A673 (cell line): ENCODE results near the gene TCF12. TPM values are rescaled to one million over a fixed set of nuclear protein-coding genes. Genes with fewer than 3 reads are reported as not detected.

Experiments
- BruUV-seq: library from RNA; stranded (reverse); fragments of 400-500 nt; replicated peaks from 2 replicates; lab custom pipeline; 2021; lab: Mats Ljungman, UMichigan
- CTCF ChIA-PET: fragments of 300-600 bp; sonication (Branson Sonifier 250); formaldehyde crosslinking; loops from one replicate; lab custom pipeline; 2022; ENCODE audit warnings: antibody characterized with exemption; lab: Charles Lee
- POLR2A ChIA-PET: fragments of 300-600 bp; sonication (Branson Sonifier 250); formaldehyde crosslinking; loops from one replicate; lab custom pipeline; 2022; ENCODE audit warnings: antibody characterized with exemption; ENCODE audit not compliant: low non-redundant PET; lab: Charles Lee
- DNase-seq: peaks from one replicate; pipeline ENCODE4 v3.0.0-alpha.2; 2015; ENCODE audit warnings: low spot score
- H3K27ac ChIP-seq: fragments of 200-600 bp; sonication (generic); 2 replicates; pipeline ENCODE4 v1.5.1; 2016; ENCODE audit warnings: mixed run types, low read depth, mild to moderate bottlenecking, mixed read lengths, antibody characterized with exemption, low read length; ENCODE audit not compliant: poor library complexity, severe bottlenecking
- H3K27me3 ChIP-seq: fragments of 200-600 bp; sonication (generic); replicated peaks from 2 replicates; pipeline ENCODE4 v1.6.1; 2017; ENCODE audit warnings: mixed run types, low read depth, mild to moderate bottlenecking, mixed read lengths, antibody characterized with exemption, low read length; ENCODE audit not compliant: insufficient read depth, poor library complexity
- H3K36me3 ChIP-seq: fragments of 200-600 bp; sonication (generic); 2 replicates; pipeline ENCODE4 v1.6.1; 2016; ENCODE audit warnings: mixed run types, mild to moderate bottlenecking, mixed read lengths, antibody characterized with exemption, low read length; ENCODE audit not compliant: insufficient read depth, poor library complexity, severe bottlenecking
- H3K4me1 ChIP-seq: fragments of 200-600 bp; sonication (generic); 2 replicates; pipeline ENCODE4 v1.6.1; 2017; ENCODE audit warnings: mixed run types, mild to moderate bottlenecking, mixed read lengths, antibody characterized with exemption, low read length; ENCODE audit not compliant: insufficient read depth, poor library complexity, severe bottlenecking
- H3K4me3 ChIP-seq: fragments of 200-600 bp; sonication (generic); 2 replicates; pipeline ENCODE4 v1.5.1; 2016; ENCODE audit warnings: low read depth, mixed run types, mild to moderate bottlenecking, mixed read lengths, low read length; ENCODE audit not compliant: poor library complexity, severe bottlenecking
- H3K9me3 ChIP-seq: fragments of 200-600 bp; sonication (generic); 2 replicates; pipeline ENCODE4 v1.6.1; 2016; ENCODE audit warnings: mixed run types, low read depth, mild to moderate bottlenecking, mixed read lengths, antibody characterized with exemption, low read length; ENCODE audit not compliant: poor library complexity, severe bottlenecking
- EZH2 ChIP-seq: fragments of 200-600 bp; sonication (generic); IDR thresholded peaks from 2 replicates; pipeline ENCODE4 v1.6.1; 2017; ENCODE audit warnings: borderline replicate concordance, low read depth, mild to moderate bottlenecking, mixed read lengths, antibody characterized with exemption, low read length; ENCODE audit not compliant: poor library complexity, severe bottlenecking
- intact Hi-C: fragments of 100-400 bp; cut with micrococcal nuclease; formaldehyde crosslinking; loops from one replicate; pipeline ENCODE4 v1.10.0; 2022; ENCODE audit not compliant: unreplicated experiment
- total RNA-seq: library from RNA; stranded (reverse); gene quantifications from 2 replicates; pipeline ENCODE4 v1.2.3, GENCODE V29; 2021
- TF ChIP-seq, protein P1 (sequence below): fragments of 300-800, 200-600 bp; sonication (generic); conservative IDR thresholded peaks from 2 replicates; pipeline ENCODE4 v1.5.1; 2017; ENCODE audit warnings: low read depth, mild to moderate bottlenecking, antibody characterized with exemption, low read length, moderate library complexity, mixed read lengths

The TCF12 gene
- total RNA-seq, 1 experiment from 2014 or later, result 351 TPM

GRCh38 chr15:56871867-56872266, 46.6 kb upstream of the TCF12 start:
- TF ChIP-seq EZH2, result no peak
- TF ChIP-seq, protein P1, sequence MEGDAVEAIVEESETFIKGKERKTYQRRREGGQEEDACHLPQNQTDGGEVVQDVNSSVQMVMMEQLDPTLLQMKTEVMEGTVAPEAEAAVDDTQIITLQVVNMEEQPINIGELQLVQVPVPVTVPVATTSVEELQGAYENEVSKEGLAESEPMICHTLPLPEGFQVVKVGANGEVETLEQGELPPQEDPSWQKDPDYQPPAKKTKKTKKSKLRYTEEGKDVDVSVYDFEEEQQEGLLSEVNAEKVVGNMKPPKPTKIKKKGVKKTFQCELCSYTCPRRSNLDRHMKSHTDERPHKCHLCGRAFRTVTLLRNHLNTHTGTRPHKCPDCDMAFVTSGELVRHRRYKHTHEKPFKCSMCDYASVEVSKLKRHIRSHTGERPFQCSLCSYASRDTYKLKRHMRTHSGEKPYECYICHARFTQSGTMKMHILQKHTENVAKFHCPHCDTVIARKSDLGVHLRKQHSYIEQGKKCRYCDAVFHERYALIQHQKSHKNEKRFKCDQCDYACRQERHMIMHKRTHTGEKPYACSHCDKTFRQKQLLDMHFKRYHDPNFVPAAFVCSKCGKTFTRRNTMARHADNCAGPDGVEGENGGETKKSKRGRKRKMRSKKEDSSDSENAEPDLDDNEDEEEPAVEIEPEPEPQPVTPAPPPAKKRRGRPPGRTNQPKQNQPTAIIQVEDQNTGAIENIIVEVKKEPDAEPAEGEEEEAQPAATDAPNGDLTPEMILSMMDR, result no peak
- BruUV-seq, result no TSS peak
- DNase-seq, result no peak
- POLR2A ChIA-PET, result no interaction called here
- Histone ChIP-seq H3K36me3 (no peaks in the 10 kb centered on the region), H3K4me3 (no peak overlapping the region), H3K9me3 (no peaks in the 10 kb centered on the region), H3K27ac (no peak overlapping the region), H3K4me1 (peaks cover 36% of the 10 kb centered on the region), H3K27me3 (no peaks in the 10 kb centered on the region)
- CTCF ChIA-PET, result no interaction called here
- intact Hi-C loops, result no loop called here

- Histone ChIP-seq H3K36me3 (no peaks in the 10 kb centered on the region), H3K4me3 (no peak overlapping the region), H3K27ac (no peak overlapping the region), H3K4me1 (no peaks in the 10 kb centered on the region), H3K9me3 (no peaks in the 10 kb centered on the region), H3K27me3 (no peaks in the 10 kb centered on the region)
- ChIA-PET CTCF (no interaction called here), POLR2A (no interaction called here)
- intact Hi-C loops, result no loop called here
- no peak for TF ChIP-seq EZH2
- TF ChIP-seq, protein P1, result no peak
- no TSS peak for BruUV-seq
- DNase-seq, result no peak
Observed at GRCh38 chr15:56877255-56877970, 41.0 kb upstream of the TCF12 start.

GRCh38 chr15:56879502-56879901, 38.9 kb upstream of the TCF12 start:
- intact Hi-C loops, result no loop called here

More at GRCh38 chr15:56879502-56879901, 38.9 kb upstream of the TCF12 start:
- H3K4me1 ChIP-seq, result no peaks in the 10 kb centered on the region
- ChIA-PET CTCF (no interaction called here), POLR2A (no interaction called here)
- TF ChIP-seq, protein P1, result no peak
- TF ChIP-seq EZH2, result no peak
- H3K27me3 ChIP-seq, result no peaks in the 10 kb centered on the region
- no peak for DNase-seq
- no peak overlapping the region for H3K4me3 ChIP-seq
- H3K9me3 ChIP-seq, result no peaks in the 10 kb centered on the region
- H3K36me3 ChIP-seq, result no peaks in the 10 kb centered on the region
- H3K27ac ChIP-seq, result no peak overlapping the region
- BruUV-seq, result no TSS peak
